Spleen (tissue), 11 donors: ENCODE results near the gene FAR2. TPM values are rescaled to one million over a fixed set of nuclear protein-coding genes. Genes with fewer than 3 reads are reported as not detected.

ENCODE experiments used
- DNase-seq: peaks from one replicate; pipeline ENCODE4 v3.0.0-alpha.2; 2020
- H3K27ac ChIP-seq, 8 donors: fragments of 200-600 bp; sonication (generic) in 7 of 8; 1 replicate in 4 of 8; 2 replicates in 4 of 8; pipeline versions ENCODE4 v1.5.0 to v1.8.0; 2016 to 2021; ENCODE audit warnings: inconsistent platforms in 4 of 8, mild to moderate bottlenecking in 4 of 8, moderate library complexity in 1 of 8
- H3K27me3 ChIP-seq, 7 donors: fragments of 200-600 bp; sonication (generic) in 6 of 7; replicated peaks in 1 of 7; 1 replicate in 4 of 7; 2 replicates in 3 of 7; pipeline versions ENCODE4 v1.5.0 to v1.8.0; 2016 to 2021; ENCODE audit warnings: inconsistent platforms in 3 of 7, mild to moderate bottlenecking in 1 of 7
- H3K36me3 ChIP-seq, 6 donors: fragments of 200-600 bp; sonication (generic) in 5 of 6; 1 replicate in 4 of 6; 2 replicates in 2 of 6; pipeline versions ENCODE4 v1.5.0 to v1.8.0; 2016 to 2021; ENCODE audit warnings: inconsistent platforms in 2 of 6
- H3K4me1 ChIP-seq, 6 donors: fragments of 200-600 bp; sonication (generic) in 5 of 6; 1 replicate in 3 of 6; 2 replicates in 3 of 6; pipeline versions ENCODE4 v1.5.0 to v1.8.0; 2016 to 2021; ENCODE audit warnings: inconsistent platforms in 3 of 6
- H3K4me3 ChIP-seq, 8 donors: fragments of 200-600 bp; sonication (generic) in 7 of 8; 1 replicate in 4 of 8; 2 replicates in 4 of 8; pipeline versions ENCODE4 v1.5.0 to v1.8.0; 2016 to 2021; ENCODE audit warnings: inconsistent platforms in 4 of 8, mild to moderate bottlenecking in 4 of 8, moderate library complexity in 2 of 8
- H3K9me3 ChIP-seq, 8 donors: fragments of 200-600 bp; sonication (generic) in 7 of 8; 1 replicate in 4 of 8; 2 replicates in 4 of 8; pipeline versions ENCODE4 v1.5.0 to v1.8.0; 2016 to 2021; ENCODE audit warnings: inconsistent platforms in 4 of 8
- POLR2A ChIP-seq, 3 donors: fragments of 450-650 bp; IDR thresholded peaks; one replicate each; pipeline ENCODE4 v1.5.1; 2017; ENCODE audit warnings: antibody characterized with exemption in 3 of 3, mild to moderate bottlenecking in 1 of 3
- POLR2AphosphoS5 ChIP-seq, 3 donors: sonication (generic); formaldehyde crosslinking; IDR thresholded peaks; one replicate each; pipeline ENCODE4 v1.5.1; 2017; ENCODE audit warnings: antibody characterized with exemption in 3 of 3
- WGBS, 5 donors: extraction: QIAGEN DNeasy Blood & Tissue Kit in 3 of 5; methylation state at CpG; one replicate each; pipeline versions ENCODE4 v1.1.5 to v1.1.7; 2013 to 2018; 5-methylcytosine and 5-hydroxymethylcytosine counted together
- intact Hi-C: fragments of 100-400 bp; cut with DNase I; formaldehyde crosslinking; loops from one replicate; pipeline ENCODE4 v1.15.0; 2023; ENCODE audit warnings: low total_unique reads
- polyA plus RNA-seq, 3 donors: library from polyadenylated mRNA; stranded (reverse); fragments of 200-250 nt; gene quantifications; one replicate each; pipeline ENCODE4 v1.2.1, GENCODE V29; 2013
- total RNA-seq, 7 donors: library from RNA; depleted of rRNA in 3 of 7; stranded (reverse); fragments of >200 nt in 3 of 7; fragmentation: NEBNext Ultra II Directional in 4 of 7; extraction: Animal tissue kit (Norgen Biotek cat#: 25700) in 4 of 7; gene quantifications; one replicate each; pipeline versions ENCODE4 v1.1.0 to v1.2.1, GENCODE V29; 2016 to 2021
- TF ChIP-seq, protein P1 (sequence below), 11 experiments: fragments of 200-600 bp in 7 of 11; fragments of 450-650 bp in 4 of 11; sonication (generic) in 4 of 11; IDR thresholded peaks in 8 of 11; conservative IDR thresholded peaks in 3 of 11; 1 replicate in 7 of 11; 2 replicates in 4 of 11; pipeline versions ENCODE4 v1.4.0 to v1.8.0; 2016 to 2021; ENCODE audit warnings: antibody characterized with exemption in 11 of 11, inconsistent platforms in 4 of 11, mild to moderate bottlenecking in 1 of 11
- donor health status: healthy with polysubstance abuse.
- donor health status: DM: no; HTN: no; CAD: no; lungs with moderate emphysema.
- donor health status: DM: no; HTN: no; CAD: no.
- donor health status: Bipolar disorder and iron deficiency.
- donor health status: healthy.
- donor health status: DM: no; HTN: no; CAD: no.
- donor health status: DM: yes; HTN: yes; CAD: no.

FAR2 gene
- total and polyA plus RNA-seq, 10 donors: 2.9 to 51.8 (median 29.2) TPM

DNA sequence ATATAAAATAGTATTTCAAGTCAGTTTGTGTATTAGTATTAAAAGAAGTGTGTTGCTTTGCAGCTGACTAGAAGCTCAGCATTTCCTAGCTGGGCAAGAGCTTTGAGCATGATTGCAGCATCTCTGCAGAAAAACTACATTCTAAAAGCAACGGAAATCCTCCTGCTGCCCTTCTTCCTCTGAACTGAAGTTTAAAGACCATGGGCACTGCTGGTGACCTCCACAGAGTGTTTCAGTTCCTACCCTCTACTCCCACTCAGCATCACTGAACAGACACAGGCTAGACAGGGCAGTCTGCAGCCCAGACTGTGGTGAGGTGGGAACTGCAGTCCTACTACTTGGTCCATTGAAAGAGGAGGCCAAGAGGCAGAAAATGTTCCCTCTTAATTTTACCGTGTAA is 59.0 kb downstream of the FAR2 start:
- WGBS, 5 donors: 28 to 63% (median 50%) methylated on average over 2 of the region's 2 CpGs
- Histone ChIP-seq H3K27ac (peak overlapping the region in 5 of 8 donors; percentile 16 to 73 (median 67)), H3K4me3 (no peak overlapping the region), H3K4me1 (peaks cover 8 to 57% (median 27%) of the 10 kb centered on the region in 6 donors), H3K36me3 (no peaks in the 10 kb centered on the region), H3K9me3 (no peaks in the 10 kb centered on the region), H3K27me3 (no peaks in the 10 kb centered on the region)
- TF ChIP-seq POLR2AphosphoS5 (IDR thresholded peaks at IDR 0.05) (peak in 1 of 3 donors; percentile 23), POLR2A (IDR thresholded peaks at IDR 0.05) (no peak)
- intact Hi-C loops: no loop called here
- DNase-seq: no peak

DNA sequence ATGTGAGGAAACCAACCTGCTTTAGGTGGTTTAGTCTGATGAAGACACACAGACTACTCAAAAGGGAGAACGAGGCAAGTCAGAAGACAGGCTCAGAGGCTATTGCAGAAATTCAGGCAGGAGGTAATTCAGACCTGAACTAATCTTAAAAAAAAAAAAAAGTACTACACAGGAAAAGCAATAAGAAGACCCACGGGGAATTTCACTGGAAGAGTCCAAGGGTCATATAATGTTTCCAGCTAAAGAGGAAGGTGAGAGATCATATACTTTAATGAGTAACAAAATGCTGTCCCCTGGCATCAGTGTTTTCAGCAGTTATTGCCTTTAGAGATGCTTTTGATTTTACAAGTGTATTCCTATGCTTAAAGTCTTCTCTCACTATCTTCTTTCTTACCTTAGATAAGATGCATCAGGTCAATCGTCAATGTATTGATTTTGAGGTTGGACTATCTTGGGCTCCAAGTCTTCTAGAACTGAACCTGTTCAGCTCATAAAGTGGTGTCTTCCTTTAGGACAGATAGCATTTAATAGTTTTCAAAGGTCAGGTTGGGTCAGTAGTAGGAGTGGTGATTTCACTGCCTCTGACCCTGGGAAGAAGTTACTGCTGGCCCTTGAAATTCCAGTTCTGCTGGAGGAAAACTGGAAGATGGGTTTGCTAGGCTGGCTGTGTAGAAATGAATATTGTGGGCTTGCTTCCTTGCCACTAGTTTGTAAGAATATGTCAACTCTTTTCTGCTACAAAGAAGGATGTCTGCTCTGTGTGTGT is 60.0 kb downstream of the FAR2 start:
- Histone ChIP-seq H3K9me3 (no peaks in the 10 kb centered on the region), H3K27ac (peak overlapping the region in 4 of 8 donors; percentile 58 to 73 (median 70)), H3K4me3 (no peak overlapping the region), H3K4me1 (peaks cover 8 to 58% (median 27%) of the 10 kb centered on the region in 6 donors), H3K27me3 (no peaks in the 10 kb centered on the region), H3K36me3 (no peaks in the 10 kb centered on the region)
- intact Hi-C loops: no loop called here
- WGBS, 5 donors: 53 to 83% (median 63%) methylated on average over 3 of the region's 3 CpGs
- DNase-seq: no peak
- TF ChIP-seq, protein P1, sequence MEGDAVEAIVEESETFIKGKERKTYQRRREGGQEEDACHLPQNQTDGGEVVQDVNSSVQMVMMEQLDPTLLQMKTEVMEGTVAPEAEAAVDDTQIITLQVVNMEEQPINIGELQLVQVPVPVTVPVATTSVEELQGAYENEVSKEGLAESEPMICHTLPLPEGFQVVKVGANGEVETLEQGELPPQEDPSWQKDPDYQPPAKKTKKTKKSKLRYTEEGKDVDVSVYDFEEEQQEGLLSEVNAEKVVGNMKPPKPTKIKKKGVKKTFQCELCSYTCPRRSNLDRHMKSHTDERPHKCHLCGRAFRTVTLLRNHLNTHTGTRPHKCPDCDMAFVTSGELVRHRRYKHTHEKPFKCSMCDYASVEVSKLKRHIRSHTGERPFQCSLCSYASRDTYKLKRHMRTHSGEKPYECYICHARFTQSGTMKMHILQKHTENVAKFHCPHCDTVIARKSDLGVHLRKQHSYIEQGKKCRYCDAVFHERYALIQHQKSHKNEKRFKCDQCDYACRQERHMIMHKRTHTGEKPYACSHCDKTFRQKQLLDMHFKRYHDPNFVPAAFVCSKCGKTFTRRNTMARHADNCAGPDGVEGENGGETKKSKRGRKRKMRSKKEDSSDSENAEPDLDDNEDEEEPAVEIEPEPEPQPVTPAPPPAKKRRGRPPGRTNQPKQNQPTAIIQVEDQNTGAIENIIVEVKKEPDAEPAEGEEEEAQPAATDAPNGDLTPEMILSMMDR (IDR thresholded peaks at IDR 0.05 in 8 of 11, conservative IDR thresholded peaks at IDR 0.05 in 3 of 11): no peak
- TF ChIP-seq POLR2AphosphoS5 (IDR thresholded peaks at IDR 0.05): no peak
- no peak for TF ChIP-seq POLR2A (IDR thresholded peaks at IDR 0.05)

DNA sequence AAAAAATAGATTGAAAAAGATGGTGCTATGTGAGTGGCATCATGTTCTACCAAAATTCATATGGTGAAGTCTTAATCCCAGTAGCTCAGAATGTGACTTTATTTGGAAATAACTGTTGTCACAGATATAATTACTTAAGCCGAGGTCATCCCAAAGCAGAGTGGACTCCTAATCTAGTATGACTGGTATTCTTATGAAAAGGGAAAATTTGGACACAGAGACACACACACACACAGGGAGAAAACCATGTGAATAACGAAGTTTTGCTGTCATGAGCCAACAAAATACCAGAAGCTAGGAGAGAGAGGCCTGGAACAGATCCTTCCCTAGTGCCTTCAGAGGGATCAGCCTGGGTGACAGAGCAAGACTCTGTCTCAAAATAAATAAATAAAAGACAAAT is 62.6 kb downstream of the FAR2 start:
- WGBS, 5 donors: 70 to 82% (median 81%) methylated on average over 2 of the region's 2 CpGs
- Histone ChIP-seq H3K27ac (no peak overlapping the region), H3K36me3 (no peaks in the 10 kb centered on the region), H3K4me3 (no peak overlapping the region), H3K9me3 (no peaks in the 10 kb centered on the region), H3K27me3 (no peaks in the 10 kb centered on the region), H3K4me1 (peaks cover 8 to 59% (median 28%) of the 10 kb centered on the region in 6 donors)
- TF ChIP-seq, protein P1 (IDR thresholded peaks at IDR 0.05 in 8 of 11, conservative IDR thresholded peaks at IDR 0.05 in 3 of 11): no peak
- TF ChIP-seq POLR2A (IDR thresholded peaks at IDR 0.05) (no peak), POLR2AphosphoS5 (IDR thresholded peaks at IDR 0.05) (no peak)
- DNase-seq: no peak
- intact Hi-C loops: no loop called here

DNA sequence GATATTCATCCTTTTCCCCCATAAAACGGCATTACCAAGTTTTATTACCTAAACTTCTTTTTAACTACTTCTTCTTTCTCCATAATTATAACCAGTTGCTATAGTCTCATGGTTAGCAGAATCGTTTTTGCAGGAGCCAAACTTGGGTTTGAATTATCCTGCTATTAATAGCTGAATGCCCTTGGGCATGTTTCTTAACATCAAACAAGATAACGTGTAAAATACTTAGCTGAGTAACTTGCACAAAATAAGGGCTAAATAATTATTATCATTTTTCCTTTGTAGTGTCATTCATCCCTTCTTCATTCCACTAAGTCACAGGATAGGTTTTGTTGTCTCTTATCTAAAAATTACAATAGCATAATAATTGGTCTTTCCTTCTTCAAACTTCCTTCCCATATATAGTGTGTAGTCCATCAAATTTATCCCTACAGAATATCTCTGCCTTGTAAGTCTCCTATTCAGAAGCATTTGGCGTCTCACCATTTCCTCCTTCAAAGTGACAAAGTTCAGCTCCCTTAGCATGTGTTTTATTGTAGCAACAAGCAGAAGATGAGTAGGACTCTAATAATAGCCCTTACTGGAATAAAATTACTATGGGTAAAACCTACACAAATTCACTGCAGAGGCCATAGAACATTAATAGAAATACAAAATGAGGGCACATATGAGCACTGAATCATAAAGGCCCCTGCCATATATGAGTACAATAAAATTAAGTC is 63.8 kb downstream of the FAR2 start:
- no peaks in the 10 kb centered on the region for H3K36me3 ChIP-seq
- WGBS, 5 donors: 42 to 58% (median 47%) methylated on average over 4 of the region's 4 CpGs
- H3K27me3 ChIP-seq: no peaks in the 10 kb centered on the region
- H3K4me1 ChIP-seq: peaks cover 4 to 58% (median 23%) of the 10 kb centered on the region in 6 donors
- intact Hi-C loops: no loop called here
- no peaks in the 10 kb centered on the region for H3K9me3 ChIP-seq
- no peak overlapping the region for H3K4me3 ChIP-seq
- DNase-seq: no peak
- TF ChIP-seq, protein P1 (IDR thresholded peaks at IDR 0.05 in 8 of 11, conservative IDR thresholded peaks at IDR 0.05 in 3 of 11): no peak
- TF ChIP-seq POLR2AphosphoS5 (IDR thresholded peaks at IDR 0.05): no peak
- no peak for TF ChIP-seq POLR2A (IDR thresholded peaks at IDR 0.05)
- H3K27ac ChIP-seq: no peak overlapping the region
